Measurements from ENCODE around the gene PDLIM1.
"Not testable (repeated sequence)": the region's sequence is repeated elsewhere in the genome, so short reads cannot be mapped to it uniquely, and the experiment has no call there.

PDLIM1 gene

GRCh38 chr10:95242581-95243317 lies 48.1 kb downstream of the PDLIM1 start:
- FAIRE-seq (no peak), DNase-seq (ENCODE audit: low spot score) (peak; percentile 53)

- DNase-seq (ENCODE audit: low spot score): peak; percentile 53
Observed at GRCh38 chr10:95241533-95241932, 49.3 kb downstream of the PDLIM1 start.

GRCh38 chr10:95240811-95241210 lies 50.0 kb downstream of the PDLIM1 start:
- no peak for DNase-seq (ENCODE audit: low spot score)
- no peak for FAIRE-seq

More at GRCh38 chr10:95241533-95241932, 49.3 kb downstream of the PDLIM1 start:
- no peak for FAIRE-seq

GRCh38 chr10:95240096-95240495 lies 50.7 kb downstream of the PDLIM1 start:
- not testable (repeated sequence) for DNase-seq (ENCODE audit: low spot score); FAIRE-seq

- FAIRE-seq (peak; percentile 70), DNase-seq (ENCODE audit: low spot score) (no peak)
Observed at GRCh38 chr10:95237376-95238170, 53.2 kb downstream of the PDLIM1 start.

GRCh38 chr10:95236068-95236903 lies 54.5 kb downstream of the PDLIM1 start:
- FAIRE-seq (no peak), DNase-seq (ENCODE audit: low spot score) (peak; percentile 41)

GRCh38 chr10:95235676-95236067 lies 55.1 kb downstream of the PDLIM1 start:
- FAIRE-seq (no peak), DNase-seq (ENCODE audit: low spot score) (no peak)

GRCh38 chr10:95234951-95235350 lies 55.9 kb downstream of the PDLIM1 start:
- FAIRE-seq (no peak), DNase-seq (ENCODE audit: low spot score) (no peak)

GRCh38 chr10:95233377-95234034 lies 57.3 kb downstream of the PDLIM1 start:
- FAIRE-seq (no peak), DNase-seq (ENCODE audit: low spot score) (no peak)

GRCh38 chr10:95230677-95231586 lies 59.9 kb downstream of the PDLIM1 start:
- not testable (repeated sequence) for DNase-seq (ENCODE audit: low spot score); FAIRE-seq

- FAIRE-seq (peak; percentile 63), DNase-seq (ENCODE audit: low spot score) (peak; percentile 72)
Observed at GRCh38 chr10:95229724-95230627, 60.8 kb downstream of the PDLIM1 start.

- DNase-seq (ENCODE audit: low spot score); FAIRE-seq: not testable (repeated sequence)
Observed at GRCh38 chr10:95228934-95229723, 61.7 kb downstream of the PDLIM1 start.

- no peak for FAIRE-seq
- DNase-seq (ENCODE audit: low spot score): no peak
Observed at GRCh38 chr10:95225136-95225535, 65.7 kb downstream of the PDLIM1 start.

- DNase-seq (ENCODE audit: low spot score) (no peak), FAIRE-seq (no peak)
Observed at GRCh38 chr10:95221124-95221523, 69.7 kb downstream of the PDLIM1 start.

GRCh38 chr10:95220539-95220938 lies 70.3 kb downstream of the PDLIM1 start:
- no peak for FAIRE-seq
- no peak for DNase-seq (ENCODE audit: low spot score)

- FAIRE-seq (no peak), DNase-seq (ENCODE audit: low spot score) (no peak)
Observed at GRCh38 chr10:95217476-95217875, 73.3 kb downstream of the PDLIM1 start.

GRCh38 chr10:95214793-95215192 lies 76.0 kb downstream of the PDLIM1 start:
- FAIRE-seq: no peak
- DNase-seq (ENCODE audit: low spot score): no peak

GRCh38 chr10:95214369-95214768 lies 76.4 kb downstream of the PDLIM1 start:
- FAIRE-seq: no peak
- no peak for DNase-seq (ENCODE audit: low spot score)
